HG03060 (cell line): ENCODE data around the gene ATXN10.
"Not testable (repeated sequence)": the region's sequence is repeated elsewhere in the genome, so short reads cannot be mapped to it uniquely, and the experiment has no call there.

Source experiments
- ATAC-seq: cut with Tn5 transposase; IDR thresholded peaks from one replicate; pipeline ENCODE4 v1.9.1; 2021; ENCODE audit warnings: low read depth, moderate number of reproducible peaks; ENCODE audit not compliant: unreplicated experiment

Gene ATXN10

DNA sequence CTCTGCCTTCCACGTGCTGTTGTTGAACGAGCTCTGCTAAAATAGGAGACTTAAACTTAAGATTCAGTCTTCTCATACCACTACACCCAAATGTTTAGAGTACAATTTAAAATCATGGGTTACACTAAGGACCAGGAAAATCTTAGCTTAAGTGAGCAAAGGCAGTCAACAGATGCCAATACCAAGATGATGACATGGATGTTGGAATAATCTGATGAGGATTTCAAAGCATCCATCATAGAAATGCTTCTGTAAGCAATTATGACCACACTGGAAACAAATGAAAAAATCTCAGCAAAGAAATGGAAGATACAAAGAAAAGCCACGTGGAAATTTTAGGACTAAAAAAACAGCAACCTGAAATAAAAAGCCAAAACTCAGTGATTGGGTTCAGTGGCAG lies 109.8 kb downstream of the ATXN10 start:
- no peak for ATAC-seq

DNA sequence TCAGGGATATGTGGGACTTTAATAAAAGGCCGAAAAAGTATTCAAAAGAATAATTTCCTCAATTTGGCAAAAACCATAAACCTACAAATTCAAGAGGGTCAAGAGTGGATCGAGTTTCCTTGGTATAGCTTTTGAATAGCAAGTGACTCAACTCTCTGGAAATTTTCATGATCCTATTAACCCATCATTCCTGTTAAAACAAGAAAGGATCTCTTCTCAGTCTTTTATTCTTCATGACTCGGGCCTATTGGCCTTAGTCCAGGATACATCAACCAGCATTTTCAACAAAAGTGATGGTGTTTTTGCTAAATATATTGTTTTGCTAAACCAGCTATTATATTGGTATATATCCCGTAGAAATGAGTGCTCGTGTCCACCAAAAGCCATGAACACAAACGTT lies 110.3 kb downstream of the ATXN10 start:
- ATAC-seq: no peak

DNA sequence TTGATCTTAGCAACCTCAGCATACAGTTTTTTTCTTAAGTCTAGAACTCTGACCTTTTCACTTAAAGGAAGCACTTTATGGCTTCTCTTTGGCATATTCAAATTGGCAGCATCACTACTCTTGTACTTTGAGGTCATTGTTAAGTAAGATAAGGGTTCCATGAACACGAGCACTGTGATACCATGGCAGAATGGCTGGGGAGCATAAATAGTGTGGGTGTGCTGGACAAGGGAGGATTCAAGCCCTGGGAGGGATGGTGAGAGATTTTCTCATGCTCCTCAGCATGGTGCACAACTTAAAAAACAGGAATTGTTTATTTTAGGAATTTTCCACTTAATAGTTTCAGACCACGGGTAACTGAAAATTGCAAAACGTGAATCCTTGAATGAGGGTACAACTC lies 111.4 kb downstream of the ATXN10 start:
- ATAC-seq: no peak

DNA sequence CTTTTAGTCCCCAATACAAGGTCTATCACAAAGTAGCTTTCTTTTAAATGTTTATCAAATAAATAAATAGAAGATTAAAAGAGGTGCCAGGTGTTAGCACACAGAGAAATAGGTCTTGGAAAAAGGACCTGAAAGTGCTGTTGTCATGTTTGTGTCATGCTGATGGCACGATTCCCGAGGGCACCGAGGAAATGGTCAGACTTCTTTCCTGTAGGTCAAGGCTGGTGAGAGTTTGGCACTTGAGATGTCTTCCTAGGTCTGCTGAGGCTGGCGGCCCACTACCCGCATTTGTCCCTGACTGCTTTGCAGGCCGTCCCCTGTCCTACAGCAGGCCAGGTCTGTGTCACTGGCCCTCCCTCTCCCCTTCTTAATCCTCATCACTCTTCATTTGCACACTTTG lies 112.1 kb downstream of the ATXN10 start:
- ATAC-seq: no peak

DNA sequence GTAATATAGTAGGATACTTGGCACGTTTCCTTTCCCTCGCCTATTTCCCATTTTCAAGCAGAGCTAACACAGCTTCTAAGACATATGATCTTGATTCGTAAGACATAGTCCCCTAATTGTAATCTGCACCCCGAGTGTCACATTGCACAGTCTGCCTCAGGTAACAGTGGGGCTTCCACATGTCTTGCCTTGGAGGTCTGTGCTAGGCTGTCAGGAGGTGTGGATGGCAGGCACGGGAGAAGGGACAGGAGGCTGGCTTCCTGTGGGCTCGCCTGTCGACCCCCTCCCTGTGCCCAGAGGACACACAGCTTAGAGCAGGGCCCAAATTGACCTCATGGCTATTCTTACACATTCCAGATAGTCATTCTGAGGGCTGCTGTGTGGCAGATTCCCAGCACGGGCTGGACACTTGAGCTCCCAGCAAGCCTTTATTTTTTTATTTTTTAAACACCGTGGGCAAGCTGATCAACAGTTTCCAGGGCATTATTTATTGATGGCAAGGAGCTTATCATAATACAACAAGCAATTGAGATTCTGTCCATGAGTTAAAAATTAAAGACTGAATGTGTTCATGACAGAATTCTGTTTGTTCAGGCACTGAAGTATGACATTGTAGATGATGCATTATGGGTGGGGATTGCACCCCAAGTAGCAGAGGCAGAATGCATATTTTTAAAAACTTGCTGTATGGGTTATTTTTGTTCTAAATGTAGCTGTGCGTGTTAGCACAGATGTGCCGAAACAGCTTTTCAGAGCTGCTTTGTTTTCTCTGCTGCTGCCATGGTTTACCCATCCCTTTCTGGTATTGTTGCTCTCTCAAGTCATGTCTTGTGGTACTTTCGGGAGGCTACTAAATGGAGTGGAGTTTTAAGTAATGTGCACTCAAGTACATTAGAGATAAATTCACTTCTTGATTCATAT lies 113.0 kb downstream of the ATXN10 start:
- no peak for ATAC-seq

DNA sequence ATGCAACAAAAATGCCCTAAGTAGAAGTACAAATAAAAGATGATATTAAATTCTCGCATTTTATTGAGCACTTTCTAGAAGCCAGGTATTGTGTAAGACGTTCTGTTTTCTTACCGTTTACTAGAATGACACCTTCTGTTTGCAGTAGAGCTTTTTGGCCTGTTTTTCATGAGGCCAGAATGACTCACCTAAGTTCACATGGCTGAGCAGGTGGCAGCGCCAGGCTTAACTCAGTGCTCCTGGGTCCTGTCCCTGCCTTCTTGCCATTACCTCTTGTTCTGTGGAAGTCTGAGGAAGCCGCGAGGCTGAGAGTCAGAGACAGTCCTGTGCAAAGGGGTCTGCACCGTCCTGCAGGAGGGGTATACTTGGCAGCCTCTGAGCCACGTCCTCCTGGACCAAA lies 113.8 kb downstream of the ATXN10 start:
- ATAC-seq: no peak

DNA sequence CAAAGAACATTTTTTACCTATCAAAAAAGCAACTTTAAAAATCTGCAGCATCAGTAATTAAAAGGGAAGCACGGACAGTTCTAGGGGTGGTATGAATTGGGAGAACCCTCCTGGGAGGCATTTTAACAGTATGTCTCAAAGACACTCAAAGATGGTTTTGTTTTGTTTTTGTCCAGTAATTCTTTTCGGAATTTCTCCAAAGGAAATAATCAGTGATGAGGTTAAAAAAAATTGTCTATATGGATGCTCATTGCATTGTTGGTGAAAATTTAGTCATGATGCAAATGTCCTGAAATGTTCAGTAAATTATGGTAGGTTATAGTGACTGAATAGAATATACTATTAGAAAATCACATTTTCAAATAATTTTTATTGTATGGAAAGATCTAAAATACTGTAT lies 115.1 kb downstream of the ATXN10 start:
- ATAC-seq: no peak

DNA sequence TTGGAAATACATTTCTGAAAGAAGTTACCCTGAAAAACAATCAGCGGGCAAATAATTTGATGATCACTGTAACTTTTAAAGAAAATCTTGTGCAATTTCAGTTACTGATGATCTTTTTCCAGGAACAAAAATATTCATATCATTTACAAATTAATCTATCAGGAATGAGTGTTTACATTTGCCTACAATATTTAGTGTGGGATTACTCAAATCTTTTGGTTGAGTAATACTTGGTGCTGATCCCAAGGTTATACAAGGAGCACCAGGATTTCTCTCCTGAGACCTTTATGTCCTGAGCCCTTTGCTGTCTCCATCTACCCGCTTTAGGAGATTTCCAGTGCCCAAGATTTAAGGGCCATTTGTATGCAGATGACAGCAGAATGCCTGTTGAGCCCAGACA lies 116.1 kb downstream of the ATXN10 start:
- ATAC-seq: no peak

DNA sequence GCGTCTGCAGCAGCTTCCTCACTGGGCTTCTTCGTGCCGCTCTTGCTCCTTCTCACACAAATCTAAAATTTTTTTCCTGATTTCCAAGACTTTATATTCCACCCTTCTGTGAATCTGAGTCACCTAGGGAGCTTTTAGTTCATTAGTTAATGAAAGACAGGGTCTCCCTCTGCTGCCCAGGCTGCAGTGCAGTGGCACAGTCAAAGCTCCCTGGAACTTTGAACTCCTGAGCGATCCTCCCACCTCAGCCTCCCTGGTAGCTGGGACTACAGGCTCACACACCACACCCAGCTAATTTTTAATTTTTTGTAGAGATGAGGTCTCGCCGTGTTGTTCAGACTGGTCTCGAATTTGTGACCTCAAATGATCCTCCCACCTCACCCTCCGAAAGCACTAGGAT lies 116.9 kb downstream of the ATXN10 start:
- ATAC-seq: no peak

DNA sequence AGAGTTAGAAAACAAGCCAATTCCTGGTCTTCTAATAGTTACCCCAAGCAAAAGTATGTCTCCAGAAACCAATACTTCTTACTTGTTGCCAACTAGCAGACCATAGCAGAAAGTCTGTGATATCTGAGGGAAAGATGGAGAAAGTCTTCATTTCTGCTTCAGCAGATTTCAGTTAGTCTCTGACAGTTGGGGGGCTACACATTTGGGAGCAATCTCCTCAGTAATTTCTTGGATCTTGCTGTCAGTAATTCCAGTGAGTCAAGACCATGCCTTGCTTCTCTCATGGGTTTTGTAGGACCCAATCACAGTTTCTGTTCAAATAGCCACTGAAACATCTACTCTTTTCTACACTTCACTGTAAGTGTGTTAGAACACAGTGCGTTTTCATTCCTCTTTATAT lies 118.8 kb downstream of the ATXN10 start:
- ATAC-seq: no peak

DNA sequence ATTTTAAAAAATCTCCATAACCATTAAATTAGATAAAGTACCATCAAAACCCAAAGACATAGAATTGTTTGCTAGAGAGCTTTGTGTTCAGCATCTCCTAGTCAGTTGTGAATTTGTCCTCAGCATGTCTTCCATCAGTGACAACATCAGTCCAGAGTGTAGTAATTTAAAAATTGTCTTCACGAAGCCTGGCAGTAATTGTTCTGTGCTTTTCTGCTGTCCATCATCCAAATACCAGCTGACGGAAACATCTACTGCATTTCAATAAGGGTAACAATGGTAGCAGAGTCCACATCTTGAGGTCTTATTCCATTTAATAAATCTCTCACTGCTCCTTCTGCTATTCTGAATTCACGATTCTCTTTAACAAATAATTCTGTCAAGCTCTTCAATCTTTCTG lies 121.5 kb downstream of the ATXN10 start:
- no peak for ATAC-seq

DNA sequence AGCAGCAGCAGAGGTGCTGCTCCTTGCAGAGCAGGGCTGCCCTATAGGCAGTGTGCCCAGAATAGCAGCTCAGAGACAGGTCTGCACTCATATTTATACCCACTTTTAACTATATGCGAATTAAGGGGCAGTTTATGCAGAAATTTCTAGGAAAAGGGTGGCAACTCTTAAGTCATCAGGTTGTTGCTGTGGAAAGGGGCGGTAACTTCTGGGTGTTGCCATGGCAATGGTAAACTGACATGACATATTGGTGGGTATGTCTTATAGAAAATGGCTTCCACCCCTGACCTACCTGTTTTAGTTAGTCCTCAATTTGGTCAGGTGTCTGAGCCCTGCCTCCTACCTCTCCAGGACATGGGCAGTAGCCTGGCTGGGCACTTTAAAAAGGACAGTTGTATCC lies 122.3 kb downstream of the ATXN10 start:
- ATAC-seq: no peak

DNA sequence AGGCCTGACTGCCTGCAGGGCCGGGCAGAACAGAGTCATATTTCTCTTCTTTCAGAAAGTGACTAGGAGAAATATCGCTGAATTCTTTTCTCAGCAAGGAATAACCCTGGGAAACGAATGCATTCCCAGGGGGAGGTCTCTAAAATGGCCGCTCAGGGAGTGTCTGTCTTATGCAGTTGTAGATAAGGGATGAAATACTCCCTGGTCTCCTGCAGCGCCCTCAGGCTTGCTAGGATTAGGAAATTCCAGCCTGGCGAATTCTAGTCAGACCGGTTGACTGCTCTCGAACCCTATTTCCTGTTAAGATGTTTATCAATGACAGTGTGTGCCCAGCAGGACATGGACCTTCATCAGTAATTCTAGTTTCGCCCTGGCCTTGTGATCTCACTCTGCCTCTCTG lies 124.4 kb downstream of the ATXN10 start:
- ATAC-seq: not testable (repeated sequence)

DNA sequence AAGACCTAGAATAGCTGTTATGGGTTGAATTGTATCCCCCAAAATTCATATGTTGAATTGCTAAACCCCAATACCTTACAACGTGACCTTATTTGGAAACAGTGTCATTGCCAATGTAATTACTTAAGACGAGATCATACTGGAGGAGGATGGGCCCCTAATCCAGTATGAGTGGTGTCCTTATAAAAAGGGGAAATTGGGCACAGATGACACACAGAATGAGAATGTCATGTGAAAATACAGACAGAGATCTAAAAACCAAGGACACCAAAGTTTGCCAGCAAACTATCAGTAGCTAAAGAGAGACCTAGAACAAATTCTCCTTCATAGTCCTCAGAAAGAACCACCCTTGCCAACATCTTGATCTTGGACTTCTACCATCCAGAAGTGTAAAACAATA lies 127.7 kb downstream of the ATXN10 start:
- no peak for ATAC-seq

DNA sequence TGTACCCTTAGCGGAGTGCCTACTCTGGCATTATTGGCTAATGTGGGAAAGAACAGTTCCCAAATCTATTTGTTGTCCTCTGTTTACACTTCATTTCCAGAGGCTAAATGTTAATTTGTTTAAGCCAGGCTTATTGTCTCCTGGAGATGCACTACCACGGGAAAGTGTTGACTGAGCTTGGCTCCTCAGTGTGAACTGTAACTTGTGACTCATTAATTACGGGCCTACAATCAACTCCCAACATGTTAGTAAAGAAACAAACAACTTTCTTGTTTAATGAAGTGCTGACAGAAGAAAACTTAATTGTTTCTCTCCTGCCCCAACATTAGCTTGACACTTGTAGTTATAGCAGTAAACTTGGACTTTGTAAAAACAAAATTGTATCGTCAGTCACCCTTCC lies 130.4 kb downstream of the ATXN10 start:
- no peak for ATAC-seq

DNA sequence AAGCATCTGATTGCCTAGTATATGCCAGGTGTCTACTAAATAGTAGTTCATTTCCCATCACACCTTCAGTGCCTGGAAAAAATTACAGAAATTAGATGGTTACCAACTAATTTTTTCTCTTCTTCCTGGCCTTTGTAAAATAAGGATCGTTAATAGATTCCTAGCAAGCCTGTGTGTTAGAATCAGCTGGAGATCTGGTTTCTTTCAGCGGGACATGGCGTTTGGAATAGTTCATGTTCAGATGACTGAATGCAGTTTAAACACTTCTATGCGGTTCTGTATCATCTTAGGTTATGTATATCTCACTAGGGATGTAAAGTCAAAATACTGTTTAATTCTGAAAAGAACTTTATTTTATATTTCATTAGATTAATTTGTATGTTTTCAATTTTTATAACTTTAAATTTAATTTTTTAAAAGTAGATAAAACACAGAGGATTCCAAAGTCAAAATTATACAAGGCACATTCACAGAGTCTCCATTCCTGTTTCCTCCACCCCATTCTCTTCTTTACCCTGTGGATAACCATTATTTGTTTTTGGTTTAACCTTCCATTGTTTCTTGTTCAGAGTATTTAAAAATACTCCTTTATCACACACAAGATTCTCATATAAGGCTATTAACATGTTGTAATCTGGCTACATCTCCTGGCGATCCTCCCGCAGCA lies 132.8 kb downstream of the ATXN10 start:
- ATAC-seq: no peak

DNA sequence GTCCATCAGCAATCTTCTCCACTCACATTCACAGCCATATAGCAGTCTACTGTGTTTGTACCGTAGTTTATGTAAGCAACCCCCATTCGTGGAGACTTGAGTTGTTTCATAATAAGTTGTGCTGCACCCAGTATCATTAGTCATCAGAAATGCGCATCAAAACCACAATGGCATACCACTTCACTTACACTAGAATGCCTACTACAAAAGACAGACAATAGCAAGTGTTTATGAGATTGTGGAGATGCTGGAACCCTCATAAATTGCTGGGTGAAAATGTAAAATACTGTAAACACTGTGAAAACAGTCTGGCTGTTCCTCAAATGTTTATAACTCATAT lies 133.3 kb downstream of the ATXN10 start:
- no peak for ATAC-seq

DNA sequence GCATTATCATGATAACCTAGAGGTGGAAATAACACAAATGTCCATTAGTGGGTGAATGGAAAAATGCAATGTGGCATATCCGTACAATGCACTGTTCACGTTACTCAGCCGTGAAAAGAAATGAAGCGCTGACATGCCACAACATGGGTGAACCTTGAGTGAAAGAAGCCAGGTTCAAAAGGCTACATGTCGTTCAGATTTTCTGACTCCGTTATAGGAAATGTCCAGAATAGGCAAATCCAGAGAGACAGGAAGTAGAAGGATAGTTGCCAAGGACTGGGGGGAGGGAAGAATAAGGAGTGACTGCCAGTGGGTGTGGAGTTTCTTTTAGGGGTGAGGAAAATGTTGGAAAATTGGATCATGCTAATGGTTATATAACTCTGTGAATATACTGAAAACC lies 133.8 kb downstream of the ATXN10 start:
- no peak for ATAC-seq

DNA sequence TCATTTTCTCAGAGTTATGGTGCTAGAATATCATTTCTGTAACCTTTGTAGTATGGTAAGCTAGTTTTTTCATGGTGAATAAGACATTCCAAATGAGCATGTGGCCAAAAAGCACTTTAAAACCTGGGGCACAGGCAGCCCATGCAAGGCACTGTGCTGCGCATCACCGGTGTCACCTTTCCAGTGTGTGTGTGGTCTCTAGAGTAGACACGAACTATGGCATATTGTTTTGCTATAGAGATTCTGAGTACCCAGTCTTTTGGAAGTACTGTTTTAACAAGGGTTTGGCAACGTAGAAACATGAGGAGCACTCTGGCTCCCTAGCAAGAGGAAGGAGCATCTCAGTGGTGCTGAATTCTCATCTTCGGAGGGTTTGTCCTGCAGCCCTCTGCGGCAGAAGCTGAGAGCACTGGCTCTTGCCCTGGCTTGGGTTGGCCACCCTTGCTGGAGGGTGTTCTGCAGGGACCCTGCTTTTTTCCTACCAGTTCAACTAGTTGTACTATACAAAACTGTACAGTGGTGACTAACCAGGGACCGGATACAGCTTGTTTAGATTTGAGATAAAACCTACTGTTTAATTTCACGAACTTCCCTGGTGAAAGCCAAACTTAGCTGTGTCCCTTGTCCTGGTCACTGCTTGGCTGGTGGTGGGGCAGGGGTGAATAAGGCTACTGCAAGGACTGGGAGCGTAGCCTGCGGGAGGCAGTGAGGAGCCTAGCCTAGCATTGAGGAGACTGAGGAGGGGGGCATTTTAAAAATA lies 135.7 kb downstream of the ATXN10 start:
- ATAC-seq: no peak

DNA sequence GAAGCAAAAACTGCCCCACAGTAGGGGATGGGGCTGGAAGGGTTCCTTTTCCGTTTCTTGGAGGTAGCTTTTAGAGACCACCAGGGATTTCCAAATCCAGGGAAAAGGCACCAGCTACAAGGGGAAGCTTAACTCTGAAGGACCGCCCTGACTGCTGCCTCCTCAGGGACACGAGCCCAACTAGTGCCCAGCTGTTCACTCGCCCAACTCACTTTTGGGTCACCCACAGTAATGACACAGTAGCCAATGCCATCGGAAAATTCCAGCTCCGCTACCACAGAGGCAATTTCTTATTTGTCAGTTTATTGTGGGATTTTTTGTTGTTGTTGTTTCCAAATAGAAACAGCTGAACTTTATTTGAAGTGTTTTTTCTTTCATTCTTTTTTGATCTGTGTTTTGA lies 141.3 kb downstream of the ATXN10 start:
- no peak for ATAC-seq

DNA sequence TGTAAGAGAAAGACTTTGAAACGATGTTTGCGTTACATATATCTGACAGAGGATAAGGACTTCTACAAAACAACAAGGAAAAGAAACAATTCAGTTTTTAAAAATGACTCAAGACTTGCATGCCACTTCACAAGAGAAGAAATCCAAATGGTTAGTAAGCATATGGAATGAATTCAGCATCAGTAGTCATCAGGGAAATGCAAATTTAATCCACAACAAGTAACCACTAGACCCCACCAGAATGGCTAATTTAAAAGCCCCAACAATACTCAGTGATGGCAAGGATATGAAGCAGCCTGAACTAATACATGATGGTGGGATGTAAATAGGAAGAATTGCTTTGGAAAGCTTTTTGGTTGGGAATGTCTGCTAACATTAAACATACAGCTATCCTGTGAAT lies 142.6 kb downstream of the ATXN10 start:
- no peak for ATAC-seq

DNA sequence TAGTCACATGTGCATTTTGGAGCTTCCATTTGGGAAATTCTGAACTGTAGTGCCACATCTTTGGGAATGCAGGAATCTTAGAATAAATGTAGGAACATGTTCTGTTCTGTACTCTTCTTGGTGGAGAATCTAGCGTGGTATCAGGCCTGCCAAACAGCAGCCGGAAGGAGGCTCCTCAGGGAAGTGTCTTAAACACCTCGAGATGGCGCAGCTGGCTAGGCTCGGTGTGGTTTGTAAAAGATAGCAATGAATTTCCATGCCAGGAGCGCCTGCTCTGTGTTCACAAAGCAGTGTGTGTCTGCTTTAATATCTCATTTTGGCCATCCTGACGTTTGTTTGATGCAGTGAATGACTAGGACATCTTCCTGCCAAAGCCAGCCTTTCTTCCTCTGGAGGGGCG lies 145.1 kb downstream of the ATXN10 start:
- ATAC-seq: no peak
